ENCODE measurements around the gene OPRL1.
A peak's percentile ranks its signal among the peaks of the same experiment; 100 is the strongest.

The OPRL1 gene

GRCh38 chr20:64102647-64103354, 22.9 kb downstream of the OPRL1 start:
- DNase-seq (ENCODE audit: low read depth, low spot score), result peak; percentile 54

GRCh38 chr20:64103871-64104666, 24.2 kb downstream of the OPRL1 start:
- DNase-seq (ENCODE audit: low read depth, low spot score), result peak; percentile 49

GRCh38 chr20:64104667-64105451, 25.0 kb downstream of the OPRL1 start:
- no peak for DNase-seq (ENCODE audit: low read depth, low spot score)

GRCh38 chr20:64105846-64106434, 26.1 kb downstream of the OPRL1 start:
- DNase-seq (ENCODE audit: low read depth, low spot score), result peak; percentile 1

- peak; percentile 1 for DNase-seq (ENCODE audit: low read depth, low spot score)
Observed at GRCh38 chr20:64106435-64106961, 26.6 kb downstream of the OPRL1 start.

GRCh38 chr20:64106981-64107735, 27.3 kb downstream of the OPRL1 start, which contains the start of gene NPBWR2:
NPBWR2 (minus strand) TSS chr20:64107565; CDS start chr20:64106831, 734 bp downstream.
- peak; percentile 59 for DNase-seq (ENCODE audit: low read depth, low spot score)

- DNase-seq (ENCODE audit: low read depth, low spot score), result peak; percentile 4
Observed at GRCh38 chr20:64107736-64108457, 28.0 kb downstream of the OPRL1 start.

- no peak for DNase-seq (ENCODE audit: low read depth, low spot score)
Observed at GRCh38 chr20:64108731-64109681, 29.1 kb downstream of the OPRL1 start.

GRCh38 chr20:64109831-64110391, 30.0 kb downstream of the OPRL1 start:
- peak; percentile 0 for DNase-seq (ENCODE audit: low read depth, low spot score)

- DNase-seq (ENCODE audit: low read depth, low spot score), result peak; percentile 0
Observed at GRCh38 chr20:64110411-64111068, 30.7 kb downstream of the OPRL1 start.

- DNase-seq (ENCODE audit: low read depth, low spot score), result peak; percentile 1
Observed at GRCh38 chr20:64111841-64112641, 32.2 kb downstream of the OPRL1 start.

GRCh38 chr20:64112691-64113443, 33.0 kb downstream of the OPRL1 start:
- DNase-seq (ENCODE audit: low read depth, low spot score), result peak; percentile 1

- no peak for DNase-seq (ENCODE audit: low read depth, low spot score)
Observed at GRCh38 chr20:64113444-64113775, 33.5 kb downstream of the OPRL1 start.

- DNase-seq (ENCODE audit: low read depth, low spot score), result no peak
Observed at GRCh38 chr20:64113796-64114355, 34.0 kb downstream of the OPRL1 start.

GRCh38 chr20:64114356-64114971, 34.6 kb downstream of the OPRL1 start:
- peak; percentile 0 for DNase-seq (ENCODE audit: low read depth, low spot score)

Measured in ELF-1 (cell line).